Activated naive CD4-positive, alpha-beta T cell treated with anti-CD3 and anti-CD28 coated beads, Interleukin-2, amount 10 ng/mL, durations not matched to agents 7 days and 5 days (primary cell): ENCODE measurements around the gene STX5.

ENCODE experiments used
- CTCF ChIA-PET: fragments of 350-600 bp; sonication (Branson Sonifier 250); formaldehyde crosslinking; loops from one replicate; lab custom pipeline; 2021; ENCODE audit warnings: antibody characterized with exemption; lab: Charles Lee
- DNase-seq: peaks from one replicate; pipeline ENCODE4 v3.0.0-alpha.2; 2020
- H3K27ac Mint-ChIP-seq: one replicate; pipeline ENCODE4 v1.8.0; 2021; ENCODE audit warnings: mild to moderate bottlenecking, moderate library complexity, mixed read lengths
- H3K27me3 Mint-ChIP-seq: one replicate; pipeline ENCODE4 v1.8.0; 2021; ENCODE audit warnings: mild to moderate bottlenecking, mixed read lengths
- H3K36me3 Mint-ChIP-seq: one replicate; pipeline ENCODE4 v1.8.0; 2021; ENCODE audit warnings: mixed read lengths
- H3K4me1 Mint-ChIP-seq: one replicate; pipeline ENCODE4 v1.8.0; 2021; ENCODE audit warnings: mixed read lengths
- H3K4me3 Mint-ChIP-seq: one replicate; pipeline ENCODE4 v1.8.0; 2021; ENCODE audit warnings: mild to moderate bottlenecking, moderate library complexity, mixed read lengths
- H3K9me3 Mint-ChIP-seq: one replicate; pipeline ENCODE4 v1.8.0; 2021; ENCODE audit warnings: mixed read lengths

Gene STX5

GRCh38 chr11:62794201-62794775, 37.6 kb downstream of the STX5 start:
- Mint-ChIP-seq H3K27ac (no peak overlapping the region), H3K27me3 (no peaks in the 10 kb centered on the region), H3K4me3 (no peak overlapping the region), H3K36me3 (peaks cover 75% of the 10 kb centered on the region), H3K4me1 (peaks cover 29% of the 10 kb centered on the region), H3K9me3 (no peaks in the 10 kb centered on the region)
- CTCF ChIA-PET = interaction anchor here (0.7 to 1.4 kb wide), 4 partner anchors 9 to 34 kb away, joined by 3 to 6 read pairs (median 4); partner anchors contain the start of gene NXF1
- no peak for DNase-seq

GRCh38 chr11:62792202-62792575, 39.7 kb downstream of the STX5 start:
- CTCF ChIA-PET = no interaction called here

GRCh38 chr11:62791501-62792201, 40.2 kb downstream of the STX5 start, which contains the start of gene TMEM223:
TMEM223 (minus strand) TSS chr11:62792006; CDS start chr11:62791994, 12 bp downstream.
- Mint-ChIP-seq H3K9me3 (no peaks in the 10 kb centered on the region), H3K36me3 (peaks cover 70% of the 10 kb centered on the region), H3K4me1 (peaks cover 47% of the 10 kb centered on the region), H3K4me3 (peak within 1 kb of the TSS; percentile 89), H3K27ac (peak within 1 kb of the TSS; percentile 98), H3K27me3 (no peaks in the 10 kb centered on the region)
- CTCF ChIA-PET = interaction anchor here (1.0 to 1.2 kb wide), 2 partner anchors 73 to 112 kb away, joined by 3 read pairs; no protein-coding TSS in a partner anchor
- DNase-seq = peak; percentile 95

More at GRCh38 chr11:62792202-62792575, 39.7 kb downstream of the STX5 start:
- peak overlapping the region; percentile 89 for H3K4me3 Mint-ChIP-seq
- DNase-seq = peak; percentile 48
- H3K9me3 Mint-ChIP-seq = no peaks in the 10 kb centered on the region
- H3K36me3 Mint-ChIP-seq = peaks cover 70% of the 10 kb centered on the region
- no peaks in the 10 kb centered on the region for H3K27me3 Mint-ChIP-seq
- H3K27ac Mint-ChIP-seq = peak overlapping the region; percentile 98
- H3K4me1 Mint-ChIP-seq = peaks cover 47% of the 10 kb centered on the region

- CTCF ChIA-PET = interaction anchor here (0.8 to 4.2 kb wide), 3 partner anchors 16 to 92 kb away, joined by 3 to 32 read pairs (median 4); partner anchors contain the start of genes NXF1, SLC3A2 and ZBTB3
- Mint-ChIP-seq H3K9me3 (no peaks in the 10 kb centered on the region), H3K27ac (peak overlapping the region; percentile 98), H3K36me3 (peaks cover 56% of the 10 kb centered on the region), H3K4me3 (peak overlapping the region; percentile 96), H3K4me1 (peaks cover 56% of the 10 kb centered on the region), H3K27me3 (no peaks in the 10 kb centered on the region)
- DNase-seq = no peak
These were observed 42.3 kb downstream of the STX5 start for GRCh38 chr11:62789576-62789975.

GRCh38 chr11:62788991-62789390, 42.9 kb downstream of the STX5 start:
- H3K27ac Mint-ChIP-seq = peak overlapping the region; percentile 98
- peaks cover 56% of the 10 kb centered on the region for H3K4me1 Mint-ChIP-seq
- CTCF ChIA-PET = interaction anchor here (0.8 to 4.2 kb wide), 5 partner anchors 17 to 216 kb away, joined by 3 to 46 read pairs (median 4); partner anchors contain the start of genes NXF1, SLC3A2 and ZBTB3
- DNase-seq = no peak
- no peaks in the 10 kb centered on the region for H3K27me3 Mint-ChIP-seq
- peak overlapping the region; percentile 96 for H3K4me3 Mint-ChIP-seq
- peaks cover 50% of the 10 kb centered on the region for H3K36me3 Mint-ChIP-seq
- H3K9me3 Mint-ChIP-seq = no peaks in the 10 kb centered on the region

- Mint-ChIP-seq H3K36me3 (peaks cover 49% of the 10 kb centered on the region), H3K27ac (peak within 1 kb of the TSS; percentile 98), H3K27me3 (no peaks in the 10 kb centered on the region), H3K9me3 (no peaks in the 10 kb centered on the region), H3K4me1 (peaks cover 50% of the 10 kb centered on the region), H3K4me3 (peak within 1 kb of the TSS; percentile 96)
- CTCF ChIA-PET = interaction anchor here (0.7 to 4.2 kb wide), 29 partner anchors 10 to 129 kb away, joined by 3 to 65 read pairs (median 4); partner anchors contain the start of genes NXF1, POLR2G, SLC3A2 and STX5
- DNase-seq = peak; percentile 99
These were observed 44.7 kb downstream of the STX5 start, which contains the start of gene TMEM179B for GRCh38 chr11:62787005-62787759. TMEM179B (plus strand) TSS chr11:62787402; CDS start chr11:62787432, 30 bp downstream.

GRCh38 chr11:62786318-62787004, 45.4 kb downstream of the STX5 start:
- CTCF ChIA-PET = interaction anchor here (0.8 to 4.2 kb wide), 35 partner anchors 8 to 192 kb away, joined by 3 to 65 read pairs (median 4); partner anchors contain the start of genes NXF1, POLR2G, SLC3A2 and STX5
- Mint-ChIP-seq H3K36me3 (peaks cover 44% of the 10 kb centered on the region), H3K4me1 (peaks cover 46% of the 10 kb centered on the region)

GRCh38 chr11:62782753-62783152, 49.1 kb downstream of the STX5 start:
- Mint-ChIP-seq H3K4me3 (no peak overlapping the region), H3K36me3 (peaks cover 28% of the 10 kb centered on the region), H3K27me3 (no peaks in the 10 kb centered on the region), H3K27ac (no peak overlapping the region), H3K4me1 (peaks cover 11% of the 10 kb centered on the region), H3K9me3 (no peaks in the 10 kb centered on the region)
- no peak for DNase-seq
- CTCF ChIA-PET = no interaction called here

More at GRCh38 chr11:62786318-62787004, 45.4 kb downstream of the STX5 start:
- peak overlapping the region; percentile 85 for H3K27ac Mint-ChIP-seq
- H3K27me3 Mint-ChIP-seq = no peaks in the 10 kb centered on the region
- peak; percentile 90 for DNase-seq
- H3K9me3 Mint-ChIP-seq = no peaks in the 10 kb centered on the region
- H3K4me3 Mint-ChIP-seq = peak overlapping the region; percentile 77

- Mint-ChIP-seq H3K27me3 (no peaks in the 10 kb centered on the region), H3K27ac (no peak overlapping the region), H3K4me1 (peaks cover 13% of the 10 kb centered on the region), H3K4me3 (no peak overlapping the region), H3K36me3 (peaks cover 31% of the 10 kb centered on the region), H3K9me3 (no peaks in the 10 kb centered on the region)
- no peak for DNase-seq
- CTCF ChIA-PET = interaction anchor here (1.0 to 10.4 kb wide), 2 partner anchors 8 to 67 kb away, joined by 3 to 65 read pairs; partner anchors contain the start of gene TMEM179B
These were observed 53.4 kb downstream of the STX5 start for GRCh38 chr11:62778441-62778840.

GRCh38 chr11:62777389-62777788, 54.5 kb downstream of the STX5 start:
- Mint-ChIP-seq H3K9me3 (no peaks in the 10 kb centered on the region), H3K27ac (no peak overlapping the region), H3K4me3 (no peak overlapping the region), H3K27me3 (no peaks in the 10 kb centered on the region), H3K4me1 (peaks cover 14% of the 10 kb centered on the region), H3K36me3 (peaks cover 24% of the 10 kb centered on the region)
- no peak for DNase-seq
- CTCF ChIA-PET = interaction anchor here (10.4 kb wide), 1 partner anchor 9 kb away, joined by 65 read pairs; the partner anchor contains the start of gene TMEM179B

GRCh38 chr11:62775646-62776045, 56.2 kb downstream of the STX5 start:
- Mint-ChIP-seq H3K4me3 (no peak overlapping the region), H3K27ac (no peak overlapping the region), H3K27me3 (no peaks in the 10 kb centered on the region), H3K4me1 (peaks cover 27% of the 10 kb centered on the region), H3K9me3 (no peaks in the 10 kb centered on the region), H3K36me3 (peaks cover 24% of the 10 kb centered on the region)
- CTCF ChIA-PET = interaction anchor here (1.6 to 10.4 kb wide), 2 partner anchors 11 to 48 kb away, joined by 4 to 65 read pairs; partner anchors contain the start of genes HNRNPUL2 and TMEM179B
- no peak for DNase-seq

- Mint-ChIP-seq H3K27ac (no peak overlapping the region), H3K27me3 (no peaks in the 10 kb centered on the region), H3K9me3 (no peaks in the 10 kb centered on the region), H3K36me3 (peaks cover 25% of the 10 kb centered on the region), H3K4me3 (no peak overlapping the region), H3K4me1 (peaks cover 39% of the 10 kb centered on the region)
- no peak for DNase-seq
- CTCF ChIA-PET = interaction anchor here (10.4 kb wide), 1 partner anchor 12 kb away, joined by 65 read pairs; the partner anchor contains the start of gene TMEM179B
These were observed 57.4 kb downstream of the STX5 start for GRCh38 chr11:62774407-62774806.
